LoVo (cell line): ENCODE results near the gene CAMTA1.

ENCODE experiments used
- DNase-seq: peaks from one replicate; pipeline ENCODE4 v3.0.0-alpha.2; 2016; ENCODE audit warnings: low spot score

CAMTA1 gene

DNA sequence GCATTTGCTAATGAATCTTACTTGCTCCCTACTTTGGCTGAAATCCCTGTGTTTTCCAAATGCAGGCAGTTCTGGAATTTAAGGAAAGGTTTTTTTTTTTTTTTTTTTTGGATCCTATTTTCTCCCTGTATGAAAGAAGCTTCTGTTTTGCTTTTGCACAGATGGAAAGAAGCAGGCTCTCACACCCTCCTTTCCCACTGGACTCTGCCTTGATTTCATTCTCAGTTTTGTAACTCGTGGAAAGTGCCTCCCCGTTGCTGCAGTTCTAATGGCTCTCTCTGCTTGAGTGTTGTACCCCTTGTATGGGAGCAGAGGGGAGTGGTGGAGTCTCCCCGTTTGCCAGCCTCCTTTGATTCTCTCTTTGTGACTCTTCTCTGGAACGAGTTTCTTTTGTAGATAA is 291.9 kb downstream of the CAMTA1 start:
- no peak for DNase-seq

DNA sequence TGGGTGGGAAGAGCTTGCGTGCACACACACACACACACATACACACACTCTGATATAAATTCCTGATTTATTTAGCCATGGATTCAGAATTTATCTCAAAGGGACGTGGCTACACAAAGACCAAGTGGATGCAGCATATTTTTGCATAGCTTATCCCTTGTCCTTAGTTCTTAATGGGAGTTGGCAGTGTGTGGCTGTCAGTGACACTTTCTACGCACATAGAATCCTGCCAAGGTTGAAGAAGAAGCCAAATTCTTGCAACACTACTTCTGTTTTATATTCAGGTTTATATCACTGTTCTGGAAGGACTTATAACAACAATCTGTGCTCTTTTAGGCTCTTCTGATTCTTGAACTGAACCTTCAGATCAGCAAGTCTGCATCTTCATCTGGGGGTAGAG is 292.7 kb downstream of the CAMTA1 start:
- no peak for DNase-seq

DNA sequence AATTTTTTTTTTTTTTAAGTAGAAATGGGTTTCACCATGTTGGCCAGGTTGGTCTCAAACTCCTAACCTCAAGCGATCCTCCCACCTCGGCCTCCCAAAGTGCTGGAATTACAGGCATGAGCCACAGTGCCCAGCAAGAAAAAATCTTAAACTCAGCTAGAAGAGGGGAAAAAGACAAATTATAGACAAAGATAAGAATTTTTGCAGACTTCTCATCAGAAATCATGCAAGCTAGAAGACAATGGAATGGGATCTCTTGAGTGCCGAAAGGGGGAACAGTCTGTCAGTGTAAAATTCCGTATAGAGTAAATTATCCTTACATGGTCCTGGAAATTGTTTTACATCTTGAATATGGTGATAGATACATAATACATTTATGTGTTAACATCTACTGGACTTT is 294.4 kb downstream of the CAMTA1 start:
- DNase-seq: no peak

DNA sequence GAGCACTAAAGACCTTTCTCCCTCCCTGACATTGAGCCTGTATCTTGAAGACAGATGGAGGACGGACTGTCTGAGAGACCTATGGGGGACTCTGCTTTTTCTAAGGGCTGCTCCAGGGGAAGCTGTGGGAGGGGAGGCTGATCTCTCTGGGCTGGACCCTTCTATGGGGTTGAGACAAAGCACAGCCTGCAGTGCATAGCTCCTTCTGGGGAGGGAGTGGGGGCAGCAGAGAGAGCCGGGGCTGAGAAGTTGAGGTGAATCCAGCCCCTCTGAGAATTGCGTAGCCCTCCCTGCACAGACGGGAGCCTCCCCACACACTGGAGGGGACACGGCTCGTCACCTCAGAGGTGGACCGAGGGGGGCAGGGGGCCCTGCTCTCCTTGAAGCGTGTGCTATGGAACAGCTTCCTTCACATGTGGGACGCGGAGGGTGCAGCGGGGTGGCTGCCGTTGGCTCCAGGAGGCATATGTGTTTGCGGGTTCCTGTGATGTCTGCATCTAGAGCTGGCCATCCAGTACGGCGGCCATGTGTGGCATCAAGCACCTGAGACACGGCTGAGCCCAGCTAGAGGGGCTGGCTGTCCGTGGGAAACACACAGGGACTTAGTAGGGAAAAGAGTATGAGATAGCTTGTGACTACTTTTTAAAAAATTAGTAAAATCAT is 299.1 kb downstream of the CAMTA1 start:
- no peak for DNase-seq

DNA sequence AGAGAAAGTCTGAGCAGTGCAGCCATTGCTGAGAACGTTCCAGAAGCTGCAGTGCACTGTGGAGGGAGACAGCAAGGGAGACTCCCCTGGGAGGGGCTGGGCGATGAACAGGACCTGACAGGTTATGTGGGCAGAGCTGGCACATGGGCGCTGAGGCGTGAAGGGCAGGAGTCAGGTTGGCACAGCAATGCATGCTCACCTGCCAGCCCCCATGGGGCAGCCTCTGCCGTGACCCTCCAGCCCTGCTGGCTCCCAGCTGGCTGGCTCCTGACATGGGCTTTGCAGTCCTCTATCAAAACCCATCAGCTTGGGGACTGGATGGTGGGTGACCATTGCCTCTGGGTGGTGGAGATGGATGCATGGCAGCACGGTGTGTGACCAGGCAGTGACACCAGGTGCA is 300.3 kb downstream of the CAMTA1 start:
- DNase-seq: no peak

DNA sequence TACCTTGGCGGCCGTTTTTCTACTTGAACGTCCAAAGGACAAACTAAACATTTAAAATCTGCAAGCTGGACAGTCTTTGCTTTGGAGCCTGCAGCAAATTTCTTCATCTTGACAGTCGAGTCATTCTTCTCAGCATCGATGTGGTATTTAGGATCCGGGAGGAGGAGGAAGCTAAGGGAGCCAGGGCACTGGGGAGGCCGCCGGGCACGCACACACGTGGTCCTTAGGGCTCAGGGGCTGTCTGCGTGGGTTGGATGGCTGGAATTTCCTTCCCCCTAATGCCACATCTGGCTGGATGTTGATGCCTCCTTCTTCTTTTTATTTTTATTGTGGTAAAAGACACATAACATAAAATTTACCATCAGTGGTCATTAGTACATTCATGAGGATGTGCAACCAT is 300.9 kb downstream of the CAMTA1 start:
- DNase-seq: no peak

DNA sequence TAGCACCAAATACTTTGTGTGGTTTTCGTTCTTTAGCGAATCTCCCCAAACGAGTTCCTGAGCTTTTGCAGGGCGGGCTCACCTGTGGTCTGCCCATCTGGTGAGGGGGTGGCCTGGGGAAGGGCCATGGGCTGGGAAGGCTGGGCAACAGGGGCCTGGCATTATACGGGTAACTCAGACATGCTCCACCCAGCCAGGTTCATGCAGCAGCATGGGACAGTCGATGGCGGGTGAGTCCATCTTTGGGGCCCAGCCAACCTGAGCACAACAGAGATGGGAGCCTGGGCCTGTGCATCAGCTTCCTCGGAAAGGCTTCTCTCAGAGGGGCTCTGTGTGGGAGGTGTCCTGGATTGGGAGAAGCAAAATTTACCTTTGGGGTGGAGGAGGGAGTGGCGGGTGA is 302.6 kb downstream of the CAMTA1 start:
- no peak for DNase-seq

DNA sequence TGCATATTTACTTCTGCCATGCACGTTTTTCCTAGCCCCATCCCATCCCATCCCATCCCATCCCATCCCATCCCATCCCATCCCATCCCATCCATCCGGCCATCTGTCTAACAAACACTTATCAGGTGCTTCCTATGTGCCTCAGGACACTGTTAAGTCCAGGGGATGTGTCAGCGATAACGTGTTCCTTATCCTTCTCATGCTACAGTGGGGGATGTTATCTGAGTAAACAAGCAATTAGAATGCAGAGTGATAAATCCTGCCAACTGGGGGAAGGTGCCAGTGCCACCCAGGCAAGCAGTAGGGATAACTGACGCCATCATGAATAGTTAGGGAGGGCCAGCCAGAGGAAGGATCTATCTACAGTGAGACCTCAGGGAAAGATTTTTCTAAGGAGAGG is 304.2 kb downstream of the CAMTA1 start:
- DNase-seq: no peak

DNA sequence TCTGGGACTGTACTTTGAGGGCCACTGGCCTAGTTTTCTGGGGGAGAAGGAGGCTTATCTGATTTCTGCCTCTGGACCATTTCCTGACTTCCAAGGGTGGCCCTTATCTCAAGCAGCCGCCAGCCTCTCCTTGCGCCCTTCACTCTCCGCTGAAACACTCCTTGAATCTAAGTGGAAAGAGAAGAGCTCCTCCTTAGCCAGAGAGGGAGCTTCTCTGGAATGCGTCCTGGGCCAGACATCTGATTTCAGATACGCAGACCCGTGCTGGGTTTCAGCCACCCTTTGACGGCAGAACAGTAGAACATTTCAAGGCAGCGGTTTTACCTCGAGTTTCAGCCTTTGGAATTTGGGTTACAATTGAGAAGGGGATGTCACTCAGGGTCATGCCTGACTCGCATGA is 308.0 kb downstream of the CAMTA1 start:
- DNase-seq: no peak

DNA sequence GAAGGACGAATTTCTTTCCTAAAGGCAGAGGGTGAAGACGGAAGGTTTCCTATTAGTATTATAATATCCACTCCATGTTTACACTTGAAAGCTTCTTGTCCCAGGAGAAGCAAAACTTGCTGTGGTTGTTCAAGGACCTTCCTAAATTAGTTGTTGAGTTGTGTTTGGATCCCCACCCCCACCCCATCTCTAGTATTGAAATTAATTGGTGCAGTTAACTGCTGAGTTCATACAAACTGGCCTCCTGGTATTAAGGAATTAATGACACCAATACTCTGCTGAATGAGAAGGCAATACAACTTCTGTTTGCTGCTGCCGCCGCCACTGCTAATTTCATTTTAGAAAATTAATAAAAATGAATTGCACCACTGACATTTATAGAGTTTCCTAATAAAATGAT is 308.8 kb downstream of the CAMTA1 start:
- DNase-seq: no peak

DNA sequence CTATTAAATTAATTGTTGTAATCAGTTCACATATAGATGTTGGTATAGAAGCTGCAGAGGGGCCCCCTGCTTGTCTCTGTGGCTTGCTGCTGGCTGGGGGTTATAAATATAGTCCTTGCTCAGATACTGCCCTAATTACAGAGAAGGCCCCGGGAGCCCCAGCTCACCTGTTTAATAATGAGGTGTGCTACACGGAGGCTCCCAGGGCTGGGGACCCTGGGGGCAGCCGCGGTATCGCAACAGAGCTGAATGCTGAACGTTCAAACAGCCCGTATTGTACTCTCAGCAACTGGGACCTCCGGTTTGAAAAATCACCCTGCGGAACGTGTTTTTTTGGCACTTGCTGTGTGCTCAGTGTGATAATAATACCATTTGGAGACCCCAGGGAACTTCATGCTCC is 309.3 kb downstream of the CAMTA1 start:
- no peak for DNase-seq

DNA sequence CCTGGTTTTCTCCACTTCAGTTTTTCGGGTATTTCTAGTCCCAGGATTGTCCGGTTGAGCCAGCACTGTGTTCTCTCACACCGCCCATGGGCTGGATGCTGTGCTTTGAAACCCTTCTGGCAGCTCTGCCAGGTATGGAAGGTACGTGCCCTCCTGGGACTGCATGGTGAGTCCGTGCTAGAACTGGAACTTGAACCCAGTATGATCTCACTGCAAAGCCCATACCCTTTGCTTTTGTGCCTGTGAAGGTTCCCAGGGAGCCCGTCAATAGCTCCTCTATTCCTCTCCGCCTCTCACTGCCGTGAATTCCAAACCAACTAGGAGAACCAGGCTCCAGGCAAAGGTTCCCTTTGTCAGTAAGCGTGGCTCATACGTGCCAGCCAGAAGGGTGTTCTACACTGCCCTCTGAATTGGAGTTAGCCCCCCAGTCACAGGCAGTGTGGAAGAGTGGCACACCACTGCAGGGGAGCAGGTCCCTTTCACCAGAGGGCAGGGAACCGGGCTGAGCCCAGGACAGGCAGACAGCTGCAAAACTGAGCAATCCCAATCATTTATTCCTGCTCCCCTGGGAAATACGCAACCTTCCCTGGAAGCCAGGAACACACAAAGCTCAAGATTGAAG is 310.2 kb downstream of the CAMTA1 start:
- DNase-seq: no peak

DNA sequence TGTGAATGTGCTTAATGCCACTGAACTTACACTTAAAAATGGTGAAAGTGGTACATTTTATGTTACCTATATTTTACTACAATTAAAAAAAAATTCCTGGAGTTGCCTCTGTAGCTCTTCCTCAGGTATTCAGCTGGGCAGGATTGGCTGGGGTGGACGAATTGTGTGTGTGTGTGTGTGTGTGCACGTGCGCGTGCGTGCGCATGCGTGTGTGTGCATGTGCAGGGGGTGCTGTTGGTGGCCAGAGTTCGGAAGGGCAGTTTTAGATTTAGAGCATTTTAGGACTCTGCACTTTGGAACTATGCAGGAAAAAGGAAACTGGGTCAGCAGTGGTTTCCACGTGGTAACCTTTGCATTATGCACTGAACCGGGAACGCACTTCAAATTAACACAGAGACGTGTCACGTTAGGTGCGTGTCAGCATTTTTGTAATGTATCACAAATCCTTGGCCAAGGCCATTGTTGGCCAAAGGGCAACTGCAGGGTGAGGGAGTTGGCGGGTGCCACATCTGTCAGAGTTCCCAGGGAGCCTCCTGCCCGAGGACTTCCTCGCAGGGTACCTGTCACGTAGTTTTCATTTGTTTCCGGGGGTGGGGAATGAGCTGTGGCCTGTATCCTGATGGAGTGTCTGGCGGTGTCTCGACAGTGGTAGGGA is 312.8 kb downstream of the CAMTA1 start:
- no peak for DNase-seq

DNA sequence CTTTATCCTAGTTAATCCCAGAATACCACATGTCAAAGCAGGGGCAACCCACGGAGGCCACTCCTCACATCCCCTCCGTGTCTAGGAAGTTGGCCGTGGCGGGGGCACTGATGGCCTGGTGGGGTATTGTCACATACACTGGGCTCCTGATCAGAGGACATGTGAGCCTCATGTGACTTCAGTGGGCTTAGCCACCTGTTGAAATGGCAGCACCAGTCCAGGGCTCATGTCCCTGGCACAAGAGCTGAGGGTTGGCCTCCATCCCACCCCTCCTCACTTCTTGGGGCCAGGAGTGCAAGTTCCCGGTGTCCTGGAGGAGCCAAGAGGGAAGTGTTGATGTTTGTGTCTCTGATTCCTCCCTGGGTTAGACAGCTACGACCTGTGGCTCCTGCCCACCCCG is 313.4 kb downstream of the CAMTA1 start:
- DNase-seq: no peak

DNA sequence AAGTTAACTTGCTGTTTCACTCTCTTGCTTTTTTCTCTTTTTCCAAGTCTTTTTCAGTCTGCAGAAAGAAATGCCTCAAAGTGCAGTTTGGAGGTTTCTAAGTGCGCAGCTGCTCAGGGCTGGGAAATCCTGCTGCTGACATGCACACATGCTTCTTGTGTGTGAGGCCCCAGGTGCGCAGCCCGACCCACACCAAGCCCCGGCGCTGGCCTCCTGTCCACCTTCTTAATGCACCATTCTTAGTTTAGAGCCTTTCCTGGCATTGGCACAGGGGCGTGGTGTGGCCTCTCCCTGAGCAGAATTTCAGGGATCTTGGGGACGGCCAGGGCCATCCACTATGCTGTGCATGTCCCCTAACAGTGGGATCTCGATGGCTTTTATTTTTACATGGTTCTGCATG is 315.2 kb downstream of the CAMTA1 start:
- DNase-seq: no peak

DNA sequence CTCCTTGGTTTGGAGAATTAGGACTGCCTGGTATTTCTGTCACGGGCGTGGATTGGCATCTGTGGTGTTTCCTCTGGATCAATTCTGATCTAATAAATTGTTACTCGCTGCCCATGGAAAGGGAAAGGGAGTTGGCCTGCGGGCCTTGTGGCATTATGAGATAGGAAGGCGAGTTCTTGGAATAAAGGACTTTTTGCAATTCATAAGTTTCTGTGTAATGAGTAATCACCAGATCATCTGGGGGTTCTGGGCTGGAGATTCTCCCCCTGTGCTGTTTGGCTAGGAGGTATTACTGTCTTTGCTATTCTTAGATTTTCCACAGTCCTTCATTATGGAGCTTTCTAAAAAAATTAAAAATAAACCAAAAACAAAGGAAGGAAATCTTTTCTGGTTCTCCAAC is 315.9 kb downstream of the CAMTA1 start:
- no peak for DNase-seq

DNA sequence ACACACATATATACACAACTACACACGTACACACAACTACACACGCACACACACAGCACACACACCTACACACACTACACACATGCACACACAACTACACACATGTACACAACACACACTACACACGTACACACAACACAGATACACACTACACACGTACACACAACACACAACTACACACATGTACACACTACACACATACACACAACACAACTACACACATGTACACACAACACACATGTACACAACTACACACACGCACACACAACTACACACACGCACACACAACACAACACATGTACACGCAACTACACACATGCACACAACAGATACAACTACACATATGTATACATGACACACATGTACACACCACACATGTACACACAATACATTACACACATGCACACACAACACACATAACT is 318.1 kb downstream of the CAMTA1 start:
- DNase-seq: no peak

DNA sequence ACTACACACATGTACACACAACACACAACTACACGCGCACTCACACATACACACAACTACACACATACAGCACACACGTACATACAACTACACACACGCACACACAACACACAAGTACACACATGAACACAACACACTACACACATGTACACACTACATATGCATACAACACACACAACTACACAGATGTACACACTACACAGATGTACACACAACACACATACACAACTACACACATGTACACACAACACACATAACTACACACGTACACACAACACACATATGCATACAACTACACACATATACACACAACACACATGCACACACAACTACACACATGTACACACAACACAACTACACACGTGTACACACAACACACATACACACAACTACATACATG is 318.6 kb downstream of the CAMTA1 start:
- no peak for DNase-seq

DNA sequence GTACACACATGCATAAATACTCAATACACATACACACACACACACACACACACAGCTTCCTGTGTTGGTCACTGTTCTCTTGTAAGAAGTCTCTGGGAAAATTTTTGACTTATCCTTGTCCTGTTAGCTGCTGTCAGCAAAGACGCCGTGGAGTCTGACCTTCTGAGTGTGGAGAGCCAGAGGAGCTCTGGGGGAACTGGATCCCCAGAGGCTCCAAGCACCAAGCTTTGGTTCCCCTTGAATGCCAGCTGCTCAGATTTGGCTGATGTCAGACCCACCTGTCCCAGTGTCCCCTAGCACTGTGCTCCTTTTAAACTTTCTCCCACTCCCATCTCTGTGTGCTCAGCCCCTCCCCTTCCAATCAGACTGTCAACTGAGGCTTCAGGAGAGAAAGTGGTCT is 319.1 kb downstream of the CAMTA1 start:
- no peak for DNase-seq

DNA sequence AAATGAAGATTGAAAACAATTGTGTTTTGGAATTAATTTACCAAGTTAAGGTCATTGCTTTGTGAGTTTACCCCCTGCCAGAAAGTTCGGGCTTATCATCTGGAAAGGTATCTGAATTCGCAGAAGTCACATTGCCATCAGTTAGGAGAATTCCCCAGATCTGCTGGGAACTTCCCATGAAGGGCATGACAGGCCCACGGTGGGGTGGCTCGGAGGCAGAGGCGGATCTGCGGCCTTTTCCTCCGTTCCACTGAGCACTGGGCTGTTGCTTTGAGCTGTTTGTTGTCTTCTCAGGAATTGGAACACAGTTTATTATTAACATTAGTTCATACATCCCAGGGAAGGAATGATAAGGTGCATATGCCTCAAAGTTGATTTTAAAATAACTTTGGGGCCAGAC is 320.0 kb downstream of the CAMTA1 start:
- DNase-seq: no peak

DNA sequence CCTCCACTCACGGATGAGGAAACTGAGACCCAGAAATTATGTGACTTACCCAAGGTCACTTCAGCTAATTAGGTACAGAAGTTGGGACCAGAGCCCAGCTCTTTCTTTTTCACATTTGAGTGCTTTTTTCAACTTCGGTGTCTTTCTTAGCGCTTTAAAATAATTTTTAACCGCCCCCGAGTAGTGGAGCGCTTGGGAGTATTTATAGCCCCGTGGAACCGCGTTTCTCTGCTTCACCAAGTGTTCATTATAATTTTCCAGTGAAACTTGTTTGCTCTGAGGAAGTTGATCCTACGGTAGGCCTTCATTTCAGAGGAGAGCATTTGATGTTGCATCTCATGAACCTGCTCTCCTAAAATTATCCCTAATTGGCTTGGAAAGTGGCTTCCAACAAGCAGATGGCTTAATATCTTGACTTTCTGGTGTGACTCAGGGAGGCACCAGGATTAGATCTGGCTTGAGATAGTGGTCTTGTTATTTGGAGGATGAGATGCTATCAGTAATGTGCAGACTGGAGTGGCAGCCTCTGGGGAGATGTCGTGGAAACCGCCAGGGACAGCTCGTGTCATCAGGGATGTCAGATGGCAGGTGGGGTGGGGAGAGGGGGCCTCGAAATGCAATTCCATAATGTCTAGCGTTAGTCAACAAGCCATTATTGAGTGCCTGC is 321.3 kb downstream of the CAMTA1 start:
- no peak for DNase-seq

DNA sequence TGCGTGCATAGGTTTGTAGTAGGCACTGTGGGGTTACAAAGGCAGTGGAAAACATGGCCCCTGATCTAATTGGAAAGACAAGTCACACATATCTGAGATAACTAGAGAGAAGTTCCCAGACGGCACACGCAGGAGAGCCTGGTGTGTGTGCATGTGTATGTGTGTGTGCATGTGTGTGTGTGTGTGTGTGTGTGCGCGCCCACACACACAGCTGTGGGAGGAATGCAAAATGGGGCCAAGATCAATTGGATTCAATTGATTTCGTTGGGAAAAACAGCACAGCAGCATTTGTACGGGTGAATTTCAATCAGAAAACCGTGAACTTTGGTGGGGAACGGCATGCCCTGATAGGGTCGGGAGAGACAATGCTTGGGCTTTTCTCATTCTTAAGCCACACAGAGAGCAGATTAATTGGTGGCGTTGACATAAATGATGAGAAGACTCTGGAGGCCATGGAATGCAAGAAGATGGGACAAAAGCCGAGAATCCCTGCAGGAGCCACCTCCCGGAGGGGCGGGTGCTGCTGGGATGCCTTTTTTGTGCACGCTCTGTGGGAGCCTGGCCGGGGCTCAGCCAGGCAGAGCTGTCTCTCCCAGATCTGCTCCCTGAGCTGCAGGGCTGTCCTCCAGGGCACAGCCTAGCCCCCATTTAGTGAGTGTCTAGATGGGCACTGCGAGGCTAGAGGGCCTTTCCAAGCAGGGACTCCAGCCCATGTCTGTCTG is 322.0 kb downstream of the CAMTA1 start:
- no peak for DNase-seq

DNA sequence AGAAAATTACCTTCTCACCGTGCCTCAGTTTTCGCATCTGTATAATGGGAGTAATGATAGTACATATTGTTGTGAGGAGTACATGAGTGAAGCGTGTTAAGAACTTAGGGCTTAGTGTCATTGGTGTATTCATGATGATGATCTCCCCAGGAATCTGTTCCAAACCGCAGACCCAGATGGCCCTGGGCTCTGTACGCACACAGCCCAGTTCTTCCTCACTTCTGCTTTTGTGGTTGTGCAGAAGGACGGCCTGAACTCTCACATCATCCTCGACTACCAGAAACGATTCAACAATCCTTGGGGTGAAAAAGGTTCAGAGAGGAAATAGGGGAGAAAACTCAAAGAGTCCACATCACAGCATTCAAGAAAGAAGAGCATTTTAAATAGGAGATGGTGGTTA is 323.0 kb downstream of the CAMTA1 start:
- no peak for DNase-seq
